Measurements from ENCODE around the gene S100A12. TPM values are rescaled to one million over a fixed set of nuclear protein-coding genes. Genes with fewer than 3 reads are reported as not detected.

S100A12 gene
- total and polyA plus RNA-seq, 2 donors (not counting 3 experiments of a cell fraction or from before 2014, with no cell fraction given), result not detected

GRCh38 chr1:153360190-153360589, 15.2 kb downstream of the S100A12 start:
- CTCF ChIA-PET, result interaction anchor here (0.8 to 13.2 kb wide), 2 partner anchors 133 to 150 kb away, joined by 3 to 331 read pairs; no protein-coding TSS in a partner anchor
- no peak overlapping the region for H3K9ac ChIP-seq (replicated peaks; ENCODE audit: extremely low read depth, insufficient read depth, low read length)
- no peak overlapping the region for H3K4me2 ChIP-seq (ENCODE audit: insufficient read depth, low read length)
- no peak for FAIRE-seq
- intact Hi-C loops (cut with micrococcal nuclease), result no loop called here
- no peak overlapping the region for H3K4me3 ChIP-seq (replicated peaks in 1 of 3; ENCODE audit: insufficient read depth in 1 of 3, low read depth in 1 of 3, low read length in 3 of 3)
- no TSS peak for BruUV-seq (replicated peaks)
- POLR2A ChIA-PET, result no interaction called here
- no peaks in the 10 kb centered on the region for H3K9me1 ChIP-seq (replicated peaks; ENCODE audit: control insufficient read depth, extremely low read depth, insufficient read depth, low read length)
- H3K27ac ChIP-seq (ENCODE audit: insufficient read depth, low read depth, low read length), result no peak overlapping the region
- dilution Hi-C loops (cut with MboI; ENCODE audit: extremely low pct_ligation_motif_present, low sequenced_read_pairs), result no loop called here
- H2AFZ ChIP-seq (ENCODE audit: low read depth, low read length), result no peak overlapping the region
- H3K4me1 ChIP-seq (ENCODE audit: control insufficient read depth, extremely low read depth, insufficient read depth, low read length), result no peaks in the 10 kb centered on the region
- no peak for TF ChIP-seq POLR2A (IDR thresholded peaks at IDR 0.05; ENCODE audit: low read depth, low read length)
- TF ChIP-seq JUN (IDR thresholded peaks at IDR 0.05; ENCODE audit: borderline replicate concordance, insufficient read depth, insufficient read length, low read depth), result no peak
- no peak for TF ChIP-seq POLR2AphosphoS5 (IDR thresholded peaks at IDR 0.05; ENCODE audit: insufficient read depth, low read depth, low read length)
- TF ChIP-seq GATA2 (IDR thresholded peaks at IDR 0.05; ENCODE audit: insufficient read depth, insufficient read length, low read depth, low read length), result no peak
- TF ChIP-seq, protein P1, sequence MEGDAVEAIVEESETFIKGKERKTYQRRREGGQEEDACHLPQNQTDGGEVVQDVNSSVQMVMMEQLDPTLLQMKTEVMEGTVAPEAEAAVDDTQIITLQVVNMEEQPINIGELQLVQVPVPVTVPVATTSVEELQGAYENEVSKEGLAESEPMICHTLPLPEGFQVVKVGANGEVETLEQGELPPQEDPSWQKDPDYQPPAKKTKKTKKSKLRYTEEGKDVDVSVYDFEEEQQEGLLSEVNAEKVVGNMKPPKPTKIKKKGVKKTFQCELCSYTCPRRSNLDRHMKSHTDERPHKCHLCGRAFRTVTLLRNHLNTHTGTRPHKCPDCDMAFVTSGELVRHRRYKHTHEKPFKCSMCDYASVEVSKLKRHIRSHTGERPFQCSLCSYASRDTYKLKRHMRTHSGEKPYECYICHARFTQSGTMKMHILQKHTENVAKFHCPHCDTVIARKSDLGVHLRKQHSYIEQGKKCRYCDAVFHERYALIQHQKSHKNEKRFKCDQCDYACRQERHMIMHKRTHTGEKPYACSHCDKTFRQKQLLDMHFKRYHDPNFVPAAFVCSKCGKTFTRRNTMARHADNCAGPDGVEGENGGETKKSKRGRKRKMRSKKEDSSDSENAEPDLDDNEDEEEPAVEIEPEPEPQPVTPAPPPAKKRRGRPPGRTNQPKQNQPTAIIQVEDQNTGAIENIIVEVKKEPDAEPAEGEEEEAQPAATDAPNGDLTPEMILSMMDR (IDR thresholded peaks at IDR 0.05; ENCODE audit: extremely low read depth in 1 of 2, insufficient read depth in 1 of 2, low read depth in 1 of 2, low read length in 2 of 2), result no peak
- TF ChIP-seq EZH2 (IDR thresholded peaks at IDR 0.05; ENCODE audit: borderline replicate concordance, low read depth, low read length, severe bottlenecking), result no peak
- TF ChIP-seq FOS (IDR thresholded peaks at IDR 0.05; ENCODE audit: borderline replicate concordance, insufficient read depth, low read length), result no peak
- H3K79me2 ChIP-seq (ENCODE audit: control insufficient read depth, insufficient read depth, low read length), result no peaks in the 10 kb centered on the region
- no peaks in the 10 kb centered on the region for H3K9me3 ChIP-seq (replicated peaks; ENCODE audit: control insufficient read depth, insufficient read depth, low read length)
- H4K20me1 ChIP-seq (replicated peaks; ENCODE audit: control insufficient read depth, extremely low read depth, insufficient read depth, low read length), result no peaks in the 10 kb centered on the region
- no peaks in the 10 kb centered on the region for H3K27me3 ChIP-seq (ENCODE audit: control insufficient read depth in 2 of 2, insufficient read depth in 2 of 2, low read length in 2 of 2)
- H3K36me3 ChIP-seq (ENCODE audit: control insufficient read depth in 2 of 2, extremely low read depth in 1 of 2, insufficient read depth in 2 of 2, low read length in 2 of 2), result no peaks in the 10 kb centered on the region
- DNase-seq (ENCODE audit: low read depth, low spot score), result no peak
